GM13977 (cell line): Measurements from ENCODE around the gene SPO11.

Experiments used
- DNase-seq: peaks from one replicate; pipeline ENCODE4 v3.0.0; 2012; ENCODE audit warnings: low spot score
- CTCF ChIP-seq: IDR thresholded peaks from 2 replicates; pipeline ENCODE4 v1.5.1; 2012; ENCODE audit warnings: mild to moderate bottlenecking, control low read depth; ENCODE audit not compliant: insufficient read depth; ENCODE audit errors: extremely low read depth, missing control alignments
- in situ Hi-C: fragments of 300-500 bp; cut with MboI; formaldehyde crosslinking; loops from one replicate; pipeline ENCODE4 v1.12.0; 2022; ENCODE audit warnings: low sequenced_read_pairs, low pct_unique_long_range_greater_than_20kb, mixed read lengths, inconsistent platforms; ENCODE audit not compliant: unreplicated experiment

Gene SPO11

GRCh38 chr20:57378107-57378506 lies 48.5 kb downstream of the SPO11 start:
- in situ Hi-C loops = loop anchor here (25.0 kb wide), 1 partner anchor 834 kb away; no protein-coding TSS in a partner anchor
- no peak for DNase-seq
- no peak for TF ChIP-seq CTCF

- DNase-seq = no peak
- in situ Hi-C loops = loop anchor here (25.0 kb wide), 1 partner anchor 834 kb away; no protein-coding TSS in a partner anchor
- TF ChIP-seq CTCF = no peak
Observed at GRCh38 chr20:57378646-57379262, 49.2 kb downstream of the SPO11 start.

- in situ Hi-C loops = loop anchor here (25.0 kb wide), 1 partner anchor 833 kb away; no protein-coding TSS in a partner anchor
- no peak for TF ChIP-seq CTCF
- no peak for DNase-seq
Observed at GRCh38 chr20:57379263-57379647, 49.7 kb downstream of the SPO11 start.

- in situ Hi-C loops = loop anchor here (25.0 kb wide), 1 partner anchor 832 kb away; no protein-coding TSS in a partner anchor
- no peak for TF ChIP-seq CTCF
Observed at GRCh38 chr20:57380081-57380750, 50.6 kb downstream of the SPO11 start.

GRCh38 chr20:57381596-57382503 lies 52.2 kb downstream of the SPO11 start:
- peak; percentile 89 for DNase-seq
- peak; percentile 91 for TF ChIP-seq CTCF
- in situ Hi-C loops = loop anchor here (25.0 kb wide), 1 partner anchor 830 kb away; no protein-coding TSS in a partner anchor

More at GRCh38 chr20:57380081-57380750, 50.6 kb downstream of the SPO11 start:
- DNase-seq = no peak

GRCh38 chr20:57382516-57382915 lies 52.9 kb downstream of the SPO11 start:
- in situ Hi-C loops = loop anchor here (25.0 kb wide), 1 partner anchor 830 kb away; no protein-coding TSS in a partner anchor
- DNase-seq = no peak
- no peak for TF ChIP-seq CTCF
